Ovary (tissue), 9 donors: ENCODE data around the gene INTS2. TPM values are rescaled to one million over a fixed set of nuclear protein-coding genes. Genes with fewer than 3 reads are reported as not detected.
A peak's percentile ranks its signal among the peaks of the same experiment; 100 is the strongest.
"Not testable (repeated sequence)": the region's sequence is repeated elsewhere in the genome, so short reads cannot be mapped to it uniquely, and the experiment has no call there.

Experiments used
- DNase-seq, 5 donors: peaks; one replicate each; pipeline ENCODE4 v3.0.0-alpha.2; 2019 to 2020
- H3K27ac ChIP-seq, 2 donors: fragments of 200-600 bp; one replicate each; pipeline versions ENCODE4 v1.5.1 to v1.8.0; 2019 to 2022
- H3K27me3 ChIP-seq: fragments of 200-600 bp; one replicate; pipeline ENCODE4 v1.8.0; 2022
- H3K36me3 ChIP-seq: fragments of 200-600 bp; sonication (generic); one replicate; pipeline ENCODE4 v1.5.1; 2019
- H3K4me1 ChIP-seq: one replicate; pipeline ENCODE4 v1.8.1; 2013; ENCODE audit warnings: mild to moderate bottlenecking, moderate library complexity; ENCODE audit not compliant: insufficient read depth
- H3K4me3 ChIP-seq: fragments of 200-600 bp; sonication (generic); one replicate; pipeline ENCODE4 v1.5.1; 2017
- H3K9me3 ChIP-seq, 2 donors: fragments of 200-600 bp in 1 of 2; sonication (generic) in 1 of 2; one replicate each; pipeline versions ENCODE4 v1.5.1 to v1.8.1; 2013 to 2019; ENCODE audit warnings: mild to moderate bottlenecking in 1 of 2, moderate library complexity in 1 of 2
- EP300 ChIP-seq: sonication (generic); formaldehyde crosslinking; IDR thresholded peaks from one replicate; pipeline ENCODE4 v1.6.1; 2017; ENCODE audit warnings: antibody characterized with exemption
- POLR2A ChIP-seq: fragments of 450-650 bp; IDR thresholded peaks from one replicate; pipeline ENCODE4 v1.6.1; 2017; ENCODE audit warnings: antibody characterized with exemption, mild to moderate bottlenecking, moderate library complexity
- WGBS, 3 donors: extraction: QIAGEN DNeasy Blood & Tissue Kit in 1 of 3; methylation state at CpG; one replicate each; pipeline versions ENCODE4 v1.1.5 to v1.1.7; 2013 to 2017; 5-methylcytosine and 5-hydroxymethylcytosine counted together
- intact Hi-C, 4 donors: fragments of 100-400 bp; cut with DNase I; formaldehyde crosslinking; loops; one replicate each; pipeline versions ENCODE4 v1.11.0 to v1.15.1; 2022 to 2023
- polyA plus RNA-seq, 2 donors: library from polyadenylated mRNA; stranded (reverse); fragments of 200-250 nt in 1 of 2; fragments of 350-450 nt in 1 of 2; fragmentation: Illumina TruSeq in 1 of 2; extraction: RNeasy Lipid Tissue Mini Kit (QIAGEN cat#74804) in 1 of 2; gene quantifications; one replicate each; pipeline ENCODE4 v1.2.3, GENCODE V29; 2013 to 2014
- total RNA-seq, 7 donors: library from RNA; depleted of rRNA in 2 of 7; stranded (reverse); fragments of >200 nt in 2 of 7; fragmentation: NEBNext Ultra II Directional in 3 of 7; extraction: Animal tissue kit (Norgen Biotek cat#: 25700) in 3 of 7; gene quantifications; one replicate each; pipeline versions ENCODE4 v1.1.0 to v1.2.4, GENCODE V29; 2016 to 2023
- TF ChIP-seq, protein P1 (sequence below), 3 donors: fragments of 450-650 bp in 2 of 3; fragments of 200-600 bp in 1 of 3; IDR thresholded peaks; one replicate each; pipeline versions ENCODE4 v1.5.1 to v1.8.0; 2016 to 2022; ENCODE audit warnings: antibody characterized with exemption in 3 of 3, mild to moderate bottlenecking in 1 of 3
- donor health status: DM: no; HTN: no; CAD: no; lungs with moderate emphysema.
- donor health status: DM: no; HTN: no; CAD: no.
- donor health status: Bipolar disorder and iron deficiency.
- donor health status: DM: yes; HTN: yes; CAD: no.
- donor health status: DM: no; HTN: no; CAD: no.
- donor health status: DM: yes; HTN: yes; CAD: no.

The INTS2 gene
- total and polyA plus RNA-seq, 9 donors: 2.3 to 11.0 (median 9.1) TPM

DNA sequence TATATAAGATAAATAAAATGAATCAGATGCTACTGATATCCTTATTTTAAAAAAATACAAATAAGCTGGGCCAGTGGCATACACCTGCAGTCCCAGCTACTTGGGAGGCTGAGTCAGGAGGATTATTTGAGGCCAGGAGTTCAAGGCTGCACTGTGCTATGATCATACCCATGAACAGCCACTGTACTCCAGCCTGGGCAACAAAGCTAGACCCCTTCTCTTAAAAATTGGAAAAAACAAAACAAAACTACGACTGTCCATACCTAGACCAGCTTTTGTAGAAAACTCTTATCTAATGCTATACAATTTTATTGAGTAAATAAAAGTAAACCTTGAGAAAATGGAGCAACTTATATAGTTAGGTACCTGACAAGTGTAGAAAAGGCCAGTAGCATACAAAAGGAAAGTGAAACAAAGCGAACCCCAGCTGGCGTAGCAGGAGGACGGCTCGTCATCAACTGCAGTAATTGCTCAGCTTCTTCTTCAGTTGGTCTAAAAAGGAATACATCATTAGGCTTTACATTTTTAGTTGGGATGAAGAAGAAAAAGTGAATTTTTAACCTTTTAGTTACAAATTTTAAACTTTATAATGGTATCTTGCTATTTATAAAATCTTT, 23.6 kb downstream of the INTS2 start:
- Histone ChIP-seq H3K4me3 (no peak overlapping the region), H3K27ac (no peak overlapping the region), H3K9me3 (no peaks in the 10 kb centered on the region), H3K27me3 (no peaks in the 10 kb centered on the region), H3K36me3 (no peaks in the 10 kb centered on the region), H3K4me1 (no peaks in the 10 kb centered on the region)
- TF ChIP-seq, protein P1, sequence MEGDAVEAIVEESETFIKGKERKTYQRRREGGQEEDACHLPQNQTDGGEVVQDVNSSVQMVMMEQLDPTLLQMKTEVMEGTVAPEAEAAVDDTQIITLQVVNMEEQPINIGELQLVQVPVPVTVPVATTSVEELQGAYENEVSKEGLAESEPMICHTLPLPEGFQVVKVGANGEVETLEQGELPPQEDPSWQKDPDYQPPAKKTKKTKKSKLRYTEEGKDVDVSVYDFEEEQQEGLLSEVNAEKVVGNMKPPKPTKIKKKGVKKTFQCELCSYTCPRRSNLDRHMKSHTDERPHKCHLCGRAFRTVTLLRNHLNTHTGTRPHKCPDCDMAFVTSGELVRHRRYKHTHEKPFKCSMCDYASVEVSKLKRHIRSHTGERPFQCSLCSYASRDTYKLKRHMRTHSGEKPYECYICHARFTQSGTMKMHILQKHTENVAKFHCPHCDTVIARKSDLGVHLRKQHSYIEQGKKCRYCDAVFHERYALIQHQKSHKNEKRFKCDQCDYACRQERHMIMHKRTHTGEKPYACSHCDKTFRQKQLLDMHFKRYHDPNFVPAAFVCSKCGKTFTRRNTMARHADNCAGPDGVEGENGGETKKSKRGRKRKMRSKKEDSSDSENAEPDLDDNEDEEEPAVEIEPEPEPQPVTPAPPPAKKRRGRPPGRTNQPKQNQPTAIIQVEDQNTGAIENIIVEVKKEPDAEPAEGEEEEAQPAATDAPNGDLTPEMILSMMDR (IDR thresholded peaks at IDR 0.05): no peak
- TF ChIP-seq POLR2A: no peak
- no peak for TF ChIP-seq EP300
- DNase-seq: peak in 1 of 5 donors; percentile 11
- WGBS, 3 donors: 82 to 87% (median 86%) methylated on average over 5 of the region's 5 CpGs
- intact Hi-C loops: no loop called here

- 97 to 99% (median 98%) methylated on average over 3 of the region's 3 CpGs for WGBS, 3 donors
- H3K27ac ChIP-seq: no peak overlapping the region
- H3K27me3 ChIP-seq: no peaks in the 10 kb centered on the region
- H3K9me3 ChIP-seq: no peaks in the 10 kb centered on the region
- no peaks in the 10 kb centered on the region for H3K4me1 ChIP-seq
- intact Hi-C loops: no loop called here
- H3K36me3 ChIP-seq: no peaks in the 10 kb centered on the region
- no peak for DNase-seq
- TF ChIP-seq POLR2A (no peak), EP300 (no peak)
- TF ChIP-seq, protein P1 (IDR thresholded peaks at IDR 0.05): no peak
- H3K4me3 ChIP-seq: no peak overlapping the region
These were observed 24.5 kb downstream of the INTS2 start for GRCh38 chr17:61903251-61903650.

DNA sequence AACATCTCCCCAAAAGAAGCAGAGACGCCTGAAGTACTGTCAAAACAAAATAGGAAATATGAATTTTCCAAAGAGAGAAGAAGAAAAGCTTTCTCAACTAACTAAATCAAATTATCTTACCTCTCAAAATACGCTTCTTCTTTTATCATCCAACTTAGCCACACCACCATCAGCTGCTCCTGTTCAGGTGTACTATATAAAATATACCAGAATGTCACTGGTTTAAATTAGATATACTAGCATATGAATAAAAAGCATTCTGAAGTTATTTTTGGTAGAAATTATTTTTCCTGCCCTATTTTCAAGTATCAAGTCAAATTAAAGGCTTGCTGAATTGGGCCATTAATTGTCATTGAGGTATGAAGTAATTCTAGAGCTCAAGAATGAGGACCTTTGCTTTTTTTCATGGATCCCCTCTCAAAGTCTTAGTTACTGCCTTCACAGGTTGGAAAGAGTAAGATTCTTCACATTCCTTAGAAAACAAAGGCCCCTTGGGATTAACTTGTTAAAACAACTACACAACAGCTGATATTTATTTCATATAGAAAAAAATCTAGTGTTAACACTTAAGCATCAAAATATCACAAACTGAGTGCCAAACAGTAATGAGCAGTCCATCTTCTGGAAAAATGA, 30.1 kb downstream of the INTS2 start:
- Histone ChIP-seq H3K4me1 (no peaks in the 10 kb centered on the region), H3K36me3 (no peaks in the 10 kb centered on the region), H3K4me3 (no peak overlapping the region), H3K27me3 (no peaks in the 10 kb centered on the region), H3K27ac (no peak overlapping the region), H3K9me3 (no peaks in the 10 kb centered on the region)
- DNase-seq: no peak
- intact Hi-C loops: no loop called here
- TF ChIP-seq EP300: no peak
- 85 to 88% (median 87%) methylated on average over 2 of the region's 2 CpGs for WGBS, 3 donors

GRCh38 chr17:61895391-61895790, 32.4 kb downstream of the INTS2 start:
- H3K4me3 ChIP-seq: no peak overlapping the region
- no peak overlapping the region for H3K27ac ChIP-seq
- H3K27me3 ChIP-seq: no peaks in the 10 kb centered on the region
- H3K9me3 ChIP-seq: no peaks in the 10 kb centered on the region
- WGBS, 3 donors: 50 to 69% (median 50%) methylated on average over 2 of the region's 2 CpGs
- intact Hi-C loops: no loop called here
- no peaks in the 10 kb centered on the region for H3K4me1 ChIP-seq
- no peak for TF ChIP-seq EP300
- no peak for TF ChIP-seq POLR2A
- TF ChIP-seq, protein P1 (IDR thresholded peaks at IDR 0.05): no peak
- DNase-seq: no peak
- H3K36me3 ChIP-seq: no peaks in the 10 kb centered on the region

DNA sequence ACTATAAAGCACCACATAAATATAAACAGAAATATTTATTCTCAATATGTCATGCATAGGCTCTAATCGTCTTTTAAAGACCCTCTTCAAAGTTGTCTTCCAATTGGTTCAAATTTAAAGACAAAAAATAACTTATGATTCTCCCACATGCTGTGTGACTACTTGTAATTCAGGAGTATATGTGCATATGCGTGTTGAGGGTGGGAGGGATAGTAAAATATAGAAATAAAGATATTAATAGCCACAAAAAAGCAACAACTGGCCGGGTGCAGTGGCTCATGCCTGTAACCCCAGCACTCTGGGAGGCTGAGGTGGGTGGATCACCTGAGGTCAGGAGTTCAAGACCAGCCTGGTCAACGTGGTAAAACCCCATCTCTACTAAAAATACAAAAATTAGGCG, 33.5 kb downstream of the INTS2 start:
- DNase-seq, H3K36me3 ChIP-seq, H3K27me3 ChIP-seq, intact Hi-C loops, H3K9me3 ChIP-seq, H3K4me3 ChIP-seq, H3K27ac ChIP-seq, H3K4me1 ChIP-seq: not testable (repeated sequence)
- 74 to 86% (median 76%) methylated on average over 5 of the region's 5 CpGs for WGBS, 3 donors

DNA sequence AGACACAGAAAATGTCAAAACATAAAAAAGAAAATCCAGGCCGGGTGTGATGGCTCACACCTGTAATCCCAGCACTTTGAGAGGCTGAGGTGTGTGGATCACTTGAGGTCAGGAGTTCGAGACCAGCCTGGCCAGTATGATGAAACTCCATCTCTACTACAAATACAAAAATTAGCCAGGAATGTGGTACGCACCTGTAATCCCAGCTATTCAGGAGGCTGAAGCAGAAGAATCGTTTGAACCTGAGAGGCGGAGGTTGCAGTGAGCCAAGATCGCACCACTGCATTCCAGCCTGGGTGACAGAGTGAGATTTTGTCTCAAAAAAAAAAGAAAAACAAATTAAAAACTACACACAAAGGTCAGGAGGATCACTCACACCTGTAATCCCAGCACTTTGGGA, 40.0 kb downstream of the INTS2 start:
- intact Hi-C loops, H3K36me3 ChIP-seq, H3K27me3 ChIP-seq, H3K9me3 ChIP-seq, H3K27ac ChIP-seq, H3K4me3 ChIP-seq, H3K4me1 ChIP-seq, DNase-seq: not testable (repeated sequence)
- WGBS, 3 donors: 93 to 94% (median 94%) methylated on average over 6 of the region's 6 CpGs

DNA sequence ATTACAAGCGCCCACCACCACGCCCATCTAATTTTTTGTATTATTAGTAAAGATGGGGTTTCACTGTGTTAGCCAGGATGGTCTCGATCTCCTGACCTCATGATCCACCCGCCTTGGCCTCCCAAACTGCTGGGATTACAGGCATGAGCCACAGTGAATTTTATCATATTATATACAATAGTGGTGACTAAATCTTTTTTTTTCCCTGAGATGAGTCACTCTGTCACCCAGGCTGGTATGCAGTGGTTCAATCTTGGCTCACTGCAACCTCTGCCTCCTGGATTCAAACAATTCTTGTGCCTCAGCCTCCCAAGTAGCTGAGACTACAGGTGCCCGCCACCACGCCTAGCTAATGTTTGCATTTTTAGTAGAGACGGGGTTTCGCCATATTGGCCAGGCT, 41.9 kb downstream of the INTS2 start:
- H3K36me3 ChIP-seq, intact Hi-C loops, H3K27ac ChIP-seq, H3K27me3 ChIP-seq, H3K4me3 ChIP-seq, DNase-seq, H3K9me3 ChIP-seq, H3K4me1 ChIP-seq: not testable (repeated sequence)
- 98 to 99% (median 98%) methylated on average over 8 of the region's 8 CpGs for WGBS, 3 donors
